ENCODE data around the gene ANKRD6. TPM values are rescaled to one million over a fixed set of nuclear protein-coding genes. Genes with fewer than 3 reads are reported as not detected.

Gene ANKRD6
- total and polyA plus RNA-seq, 7 experiments from 2014 or later: 0.71 to 6.6 (median 3.3) TPM

- Histone ChIP-seq H3K9me3 (ENCODE audit: control insufficient read depth in 2 of 3, low read length in 3 of 3) (no peaks in the 10 kb centered on the region), H3K4me3 (ENCODE audit: low read length) (no peak overlapping the region), H3K27ac (ENCODE audit: low read depth, low read length) (no peak overlapping the region), H3K36me3 (ENCODE audit: control insufficient read depth in 2 of 3, insufficient read depth in 3 of 3, low read length in 3 of 3) (peaks cover 28 to 90% (median 33%) of the 10 kb centered on the region in 3 experiments), H3K4me1 (ENCODE audit: control insufficient read depth in 2 of 2, insufficient read depth in 2 of 2, low read length in 2 of 2) (no peaks in the 10 kb centered on the region), H3K27me3 (ENCODE audit: control insufficient read depth in 2 of 2, insufficient read depth in 2 of 2, low read length in 2 of 2) (no peaks in the 10 kb centered on the region)
- DNase-seq (no peak), ATAC-seq (no peak)
- peak overlapping the region in 1 of 9 donors; percentile 66 for H3K27ac Mint-ChIP-seq
- no peaks in the 10 kb centered on the region for H3K9me3 Mint-ChIP-seq
- POLR2A ChIA-PET: no interaction called here
- CTCF ChIA-PET: no interaction called here
- H3K27me3 Mint-ChIP-seq: no peaks in the 10 kb centered on the region
- intact Hi-C loops (cut with micrococcal nuclease): no loop called here
- H3K4me3 Mint-ChIP-seq: no peak overlapping the region
- no peaks in the 10 kb centered on the region for H3K4me1 Mint-ChIP-seq
- H3K36me3 Mint-ChIP-seq: peaks cover 6 to 51% (median 34%) of the 10 kb centered on the region in 5 donors
Observed at GRCh38 chr6:89678531-89678930, 245.6 kb downstream of the ANKRD6 start.

GRCh38 chr6:89679215-89680120, 246.5 kb downstream of the ANKRD6 start:
- DNase-seq: no peak
- H3K9me3 ChIP-seq (ENCODE audit: control insufficient read depth in 2 of 3, low read length in 3 of 3): no peaks in the 10 kb centered on the region
- no peak for ATAC-seq
- intact Hi-C loops (cut with micrococcal nuclease): no loop called here
- H3K36me3 ChIP-seq (ENCODE audit: control insufficient read depth in 2 of 3, insufficient read depth in 3 of 3, low read length in 3 of 3): peaks cover 22 to 90% (median 26%) of the 10 kb centered on the region in 3 experiments
- H3K36me3 Mint-ChIP-seq: peaks cover 8 to 54% (median 35%) of the 10 kb centered on the region in 5 donors
- no peak overlapping the region for H3K4me3 ChIP-seq (ENCODE audit: low read length)
- H3K27ac Mint-ChIP-seq: no peak overlapping the region
- no peaks in the 10 kb centered on the region for H3K4me1 ChIP-seq (ENCODE audit: control insufficient read depth in 2 of 2, insufficient read depth in 2 of 2, low read length in 2 of 2)
- no peaks in the 10 kb centered on the region for H3K27me3 Mint-ChIP-seq
- no peaks in the 10 kb centered on the region for H3K27me3 ChIP-seq (ENCODE audit: control insufficient read depth in 2 of 2, insufficient read depth in 2 of 2, low read length in 2 of 2)
- H3K27ac ChIP-seq (ENCODE audit: low read depth, low read length): no peak overlapping the region
- H3K4me1 Mint-ChIP-seq: no peaks in the 10 kb centered on the region
- H3K4me3 Mint-ChIP-seq: no peak overlapping the region
- ChIA-PET CTCF (no interaction called here), POLR2A (no interaction called here)
- no peaks in the 10 kb centered on the region for H3K9me3 Mint-ChIP-seq

GRCh38 chr6:89680150-89680549, 247.2 kb downstream of the ANKRD6 start:
- H3K4me3 Mint-ChIP-seq: no peak overlapping the region
- H3K27ac Mint-ChIP-seq: no peak overlapping the region
- peaks cover 11 to 54% (median 37%) of the 10 kb centered on the region in 5 donors for H3K36me3 Mint-ChIP-seq
- no peak for DNase-seq
- H3K4me3 ChIP-seq (ENCODE audit: low read length): no peak overlapping the region
- CTCF ChIA-PET: no interaction called here
- ATAC-seq: no peak
- no peaks in the 10 kb centered on the region for H3K9me3 Mint-ChIP-seq
- no peaks in the 10 kb centered on the region for H3K27me3 ChIP-seq (ENCODE audit: control insufficient read depth in 2 of 2, insufficient read depth in 2 of 2, low read length in 2 of 2)
- no peaks in the 10 kb centered on the region for H3K4me1 Mint-ChIP-seq
- intact Hi-C loops (cut with micrococcal nuclease): no loop called here
- peaks cover 25 to 90% (median 27%) of the 10 kb centered on the region in 3 experiments for H3K36me3 ChIP-seq (ENCODE audit: control insufficient read depth in 2 of 3, insufficient read depth in 3 of 3, low read length in 3 of 3)
- POLR2A ChIA-PET: no interaction called here
- no peak overlapping the region for H3K27ac ChIP-seq (ENCODE audit: low read depth, low read length)
- H3K9me3 ChIP-seq (ENCODE audit: control insufficient read depth in 2 of 3, low read length in 3 of 3): no peaks in the 10 kb centered on the region
- no peaks in the 10 kb centered on the region for H3K4me1 ChIP-seq (ENCODE audit: control insufficient read depth in 2 of 2, insufficient read depth in 2 of 2, low read length in 2 of 2)
- H3K27me3 Mint-ChIP-seq: no peaks in the 10 kb centered on the region

- Histone ChIP-seq H3K36me3 (ENCODE audit: control insufficient read depth in 2 of 3, insufficient read depth in 3 of 3, low read length in 3 of 3) (peaks cover 21 to 90% (median 26%) of the 10 kb centered on the region in 3 experiments), H3K4me1 (ENCODE audit: control insufficient read depth in 2 of 2, insufficient read depth in 2 of 2, low read length in 2 of 2) (no peaks in the 10 kb centered on the region), H3K27ac (ENCODE audit: low read depth, low read length) (no peak overlapping the region), H3K9me3 (ENCODE audit: control insufficient read depth in 2 of 3, low read length in 3 of 3) (no peaks in the 10 kb centered on the region), H3K27me3 (ENCODE audit: control insufficient read depth in 2 of 2, insufficient read depth in 2 of 2, low read length in 2 of 2) (no peaks in the 10 kb centered on the region), H3K4me3 (ENCODE audit: low read length) (no peak overlapping the region)
- H3K4me1 Mint-ChIP-seq: no peaks in the 10 kb centered on the region
- ATAC-seq (no peak), DNase-seq (no peak)
- no peaks in the 10 kb centered on the region for H3K27me3 Mint-ChIP-seq
- ChIA-PET POLR2A (no interaction called here), CTCF (no interaction called here)
- H3K4me3 Mint-ChIP-seq: no peak overlapping the region
- intact Hi-C loops (cut with micrococcal nuclease): no loop called here
- no peak overlapping the region for H3K27ac Mint-ChIP-seq
- no peaks in the 10 kb centered on the region for H3K9me3 Mint-ChIP-seq
- H3K36me3 Mint-ChIP-seq: peaks cover 11 to 54% (median 37%) of the 10 kb centered on the region in 5 donors
Observed at GRCh38 chr6:89680551-89680950, 247.6 kb downstream of the ANKRD6 start.

GRCh38 chr6:89681983-89682564, 249.1 kb downstream of the ANKRD6 start:
- peaks cover 5 to 57% (median 29%) of the 10 kb centered on the region in 5 donors for H3K36me3 Mint-ChIP-seq
- H3K9me3 Mint-ChIP-seq: no peaks in the 10 kb centered on the region

GRCh38 chr6:89682991-89683390, 250.0 kb downstream of the ANKRD6 start:
- no peak overlapping the region for H3K4me3 Mint-ChIP-seq
- no peak for ATAC-seq
- POLR2A ChIA-PET: no interaction called here
- peaks cover 4 to 91% (median 37%) of the 10 kb centered on the region in 3 experiments for H3K36me3 ChIP-seq (ENCODE audit: control insufficient read depth in 2 of 3, insufficient read depth in 3 of 3, low read length in 3 of 3)
- H3K9me3 ChIP-seq (ENCODE audit: control insufficient read depth in 2 of 3, low read length in 3 of 3): no peaks in the 10 kb centered on the region
- no peaks in the 10 kb centered on the region for H3K4me1 ChIP-seq (ENCODE audit: control insufficient read depth in 2 of 2, insufficient read depth in 2 of 2, low read length in 2 of 2)
- no peak for DNase-seq
- CTCF ChIA-PET: no interaction called here
- H3K4me3 ChIP-seq (ENCODE audit: low read length): no peak overlapping the region
- no peaks in the 10 kb centered on the region for H3K27me3 ChIP-seq (ENCODE audit: control insufficient read depth in 2 of 2, insufficient read depth in 2 of 2, low read length in 2 of 2)
- H3K27ac ChIP-seq (ENCODE audit: low read depth, low read length): no peak overlapping the region
- H3K36me3 Mint-ChIP-seq: peaks cover 5 to 62% (median 33%) of the 10 kb centered on the region in 5 donors
- peak overlapping the region in 1 of 9 donors; percentile 14 for H3K27ac Mint-ChIP-seq
- no peaks in the 10 kb centered on the region for H3K9me3 Mint-ChIP-seq
- H3K27me3 Mint-ChIP-seq: no peaks in the 10 kb centered on the region
- intact Hi-C loops (cut with micrococcal nuclease): no loop called here
- H3K4me1 Mint-ChIP-seq: no peaks in the 10 kb centered on the region

More at GRCh38 chr6:89681983-89682564, 249.1 kb downstream of the ANKRD6 start:
- no peaks in the 10 kb centered on the region for H3K4me1 ChIP-seq (ENCODE audit: control insufficient read depth in 2 of 2, insufficient read depth in 2 of 2, low read length in 2 of 2)
- Mint-ChIP-seq H3K4me3 (no peak overlapping the region), H3K27ac (no peak overlapping the region), H3K4me1 (no peaks in the 10 kb centered on the region), H3K27me3 (no peaks in the 10 kb centered on the region)
- no peak overlapping the region for H3K27ac ChIP-seq (ENCODE audit: low read depth, low read length)
- H3K9me3 ChIP-seq (ENCODE audit: control insufficient read depth in 2 of 3, low read length in 3 of 3): no peaks in the 10 kb centered on the region
- ATAC-seq: no peak
- ChIA-PET POLR2A (no interaction called here), CTCF (interaction anchor here (0.6 to 0.8 kb wide), 2 partner anchors 14 to 20 kb away, joined by 3 to 5 read pairs; no protein-coding TSS in a partner anchor)
- no peaks in the 10 kb centered on the region for H3K27me3 ChIP-seq (ENCODE audit: control insufficient read depth in 2 of 2, insufficient read depth in 2 of 2, low read length in 2 of 2)
- no peak overlapping the region for H3K4me3 ChIP-seq (ENCODE audit: low read length)
- no peak for DNase-seq
- peaks cover 7 to 89% (median 29%) of the 10 kb centered on the region in 3 experiments for H3K36me3 ChIP-seq (ENCODE audit: control insufficient read depth in 2 of 3, insufficient read depth in 3 of 3, low read length in 3 of 3)
- intact Hi-C loops (cut with micrococcal nuclease): no loop called here

Measured in naive thymus-derived CD4-positive, alpha-beta T cell (primary cell).